ENCODE results near the gene STXBP1. TPM values are rescaled to one million over a fixed set of nuclear protein-coding genes. Genes with fewer than 3 reads are reported as not detected.

Gene STXBP1
- total and polyA plus RNA-seq, 9 of the 15 experiments (the other 6 are each of a cell fraction or from before 2014, with no cell fraction given): 4.6 to 35.1 (median 9.7) TPM

DNA sequence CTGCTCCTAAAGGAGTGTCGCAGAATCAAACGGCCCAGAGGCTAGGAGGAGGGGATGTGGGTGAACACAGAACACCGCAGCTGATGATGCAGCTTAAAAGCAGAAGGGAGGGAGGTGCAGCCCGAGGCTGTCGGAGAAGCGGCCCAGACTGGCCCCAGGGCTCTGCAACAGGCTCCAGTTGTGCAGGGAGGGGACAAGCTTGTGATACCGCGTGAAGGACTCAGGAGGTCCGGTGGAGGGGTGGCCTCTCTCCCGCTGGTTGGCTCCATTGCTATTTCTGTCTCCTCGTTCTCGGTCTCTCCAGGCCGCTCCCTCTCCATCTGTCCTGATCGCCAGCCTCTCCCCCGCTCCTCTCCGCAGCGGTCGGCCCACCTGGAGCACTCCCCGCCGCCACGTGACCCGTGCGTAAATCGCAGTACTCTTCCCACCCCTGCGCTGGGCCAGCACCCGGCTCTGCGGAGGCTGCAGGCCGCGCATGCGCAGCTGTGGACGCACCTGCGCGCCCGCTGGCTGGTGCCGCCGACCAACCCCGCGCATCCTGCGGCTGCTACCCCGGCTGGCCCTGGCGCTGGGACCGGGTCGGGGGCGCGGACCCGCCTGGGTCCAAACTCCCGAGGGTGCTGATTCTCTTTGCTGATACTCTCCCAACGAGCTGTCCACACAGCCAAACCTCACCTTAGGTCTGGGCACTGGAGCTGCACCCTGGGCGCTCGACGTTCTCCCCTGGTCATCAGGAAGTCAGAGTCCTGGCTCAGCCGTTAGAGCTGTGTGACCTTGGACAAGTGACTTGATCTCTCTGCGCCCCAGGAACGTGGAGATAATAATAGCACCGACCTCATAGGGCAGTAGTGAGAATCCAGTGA, 3.7 kb upstream of the STXBP1 start (continued):
- TF ChIP-seq RBM25 (IDR thresholded peaks at IDR 0.05; ENCODE audit: low read depth, low read length, severe bottlenecking) (peak; percentile 48), SP1 (CRISPR knock-in tag; IDR thresholded peaks at IDR 0.05) (no peak), NFYB (IDR thresholded peaks at IDR 0.05; ENCODE audit: extremely low read depth, insufficient read length) (no peak), NFATC3 (IDR thresholded peaks at IDR 0.05) (no peak), MTA3 (IDR thresholded peaks at IDR 0.05; ENCODE audit: borderline replicate concordance) (peak; percentile 50; the same call in 1 of the 2 replicates), ZNF354B (CRISPR knock-in tag; IDR thresholded peaks at IDR 0.05) (no peak), ZNF274 (IDR thresholded peaks at IDR 0.05; ENCODE audit: borderline replicate concordance, low read depth, low read length) (no peak), HDAC2 (IDR thresholded peaks at IDR 0.05) (no peak; the same call in 1 of the 2 replicates), CBFA2T3 (IDR thresholded peaks at IDR 0.05) (0 out of 2 replicates have a peak, but pooled peaks have one; percentile 4), ATF7 (IDR thresholded peaks at IDR 0.05) (peak; percentile 58)
- TF ChIP-seq, protein P1, sequence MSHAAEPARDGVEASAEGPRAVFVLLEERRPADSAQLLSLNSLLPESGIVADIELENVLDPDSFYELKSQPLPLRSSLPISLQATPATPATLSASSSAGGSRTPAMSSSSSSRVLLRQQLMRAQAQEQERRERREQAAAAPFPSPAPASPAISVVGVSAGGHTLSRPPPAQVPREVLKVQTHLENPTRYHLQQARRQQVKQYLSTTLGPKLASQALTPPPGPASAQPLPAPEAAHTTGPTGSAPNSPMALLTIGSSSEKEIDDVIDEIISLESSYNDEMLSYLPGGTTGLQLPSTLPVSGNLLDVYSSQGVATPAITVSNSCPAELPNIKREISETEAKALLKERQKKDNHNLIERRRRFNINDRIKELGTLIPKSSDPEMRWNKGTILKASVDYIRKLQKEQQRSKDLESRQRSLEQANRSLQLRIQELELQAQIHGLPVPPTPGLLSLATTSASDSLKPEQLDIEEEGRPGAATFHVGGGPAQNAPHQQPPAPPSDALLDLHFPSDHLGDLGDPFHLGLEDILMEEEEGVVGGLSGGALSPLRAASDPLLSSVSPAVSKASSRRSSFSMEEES (CRISPR knock-in tag; IDR thresholded peaks at IDR 0.05): peak; percentile 70
- TF ChIP-seq, protein P2, sequence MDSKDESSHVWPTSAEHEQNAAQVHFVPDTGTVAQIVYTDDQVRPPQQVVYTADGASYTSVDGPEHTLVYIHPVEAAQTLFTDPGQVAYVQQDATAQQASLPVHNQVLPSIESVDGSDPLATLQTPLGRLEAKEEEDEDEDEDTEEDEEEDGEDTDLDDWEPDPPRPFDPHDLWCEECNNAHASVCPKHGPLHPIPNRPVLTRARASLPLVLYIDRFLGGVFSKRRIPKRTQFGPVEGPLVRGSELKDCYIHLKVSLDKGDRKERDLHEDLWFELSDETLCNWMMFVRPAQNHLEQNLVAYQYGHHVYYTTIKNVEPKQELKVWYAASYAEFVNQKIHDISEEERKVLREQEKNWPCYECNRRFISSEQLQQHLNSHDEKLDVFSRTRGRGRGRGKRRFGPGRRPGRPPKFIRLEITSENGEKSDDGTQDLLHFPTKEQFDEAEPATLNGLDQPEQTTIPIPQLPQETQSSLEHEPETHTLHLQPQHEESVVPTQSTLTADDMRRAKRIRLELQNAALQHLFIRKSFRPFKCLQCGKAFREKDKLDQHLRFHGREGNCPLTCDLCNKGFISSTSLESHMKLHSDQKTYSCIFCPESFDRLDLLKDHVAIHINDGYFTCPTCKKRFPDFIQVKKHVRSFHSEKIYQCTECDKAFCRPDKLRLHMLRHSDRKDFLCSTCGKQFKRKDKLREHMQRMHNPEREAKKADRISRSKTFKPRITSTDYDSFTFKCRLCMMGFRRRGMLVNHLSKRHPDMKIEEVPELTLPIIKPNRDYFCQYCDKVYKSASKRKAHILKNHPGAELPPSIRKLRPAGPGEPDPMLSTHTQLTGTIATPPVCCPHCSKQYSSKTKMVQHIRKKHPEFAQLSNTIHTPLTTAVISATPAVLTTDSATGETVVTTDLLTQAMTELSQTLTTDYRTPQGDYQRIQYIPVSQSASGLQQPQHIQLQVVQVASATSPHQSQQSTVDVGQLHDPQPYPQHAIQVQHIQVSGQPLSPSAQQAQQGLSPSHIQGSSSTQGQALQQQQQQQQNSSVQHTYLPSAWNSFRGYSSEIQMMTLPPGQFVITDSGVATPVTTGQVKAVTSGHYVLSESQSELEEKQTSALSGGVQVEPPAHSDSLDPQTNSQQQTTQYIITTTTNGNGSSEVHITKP (IDR thresholded peaks at IDR 0.05; ENCODE audit: partially characterized antibody): peak; percentile 81
- TF ChIP-seq, protein P3, sequence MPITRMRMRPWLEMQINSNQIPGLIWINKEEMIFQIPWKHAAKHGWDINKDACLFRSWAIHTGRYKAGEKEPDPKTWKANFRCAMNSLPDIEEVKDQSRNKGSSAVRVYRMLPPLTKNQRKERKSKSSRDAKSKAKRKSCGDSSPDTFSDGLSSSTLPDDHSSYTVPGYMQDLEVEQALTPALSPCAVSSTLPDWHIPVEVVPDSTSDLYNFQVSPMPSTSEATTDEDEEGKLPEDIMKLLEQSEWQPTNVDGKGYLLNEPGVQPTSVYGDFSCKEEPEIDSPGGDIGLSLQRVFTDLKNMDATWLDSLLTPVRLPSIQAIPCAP (CRISPR knock-in tag; IDR thresholded peaks at IDR 0.05; ENCODE audit: borderline replicate concordance): no peak
- TF ChIP-seq, protein P4, sequence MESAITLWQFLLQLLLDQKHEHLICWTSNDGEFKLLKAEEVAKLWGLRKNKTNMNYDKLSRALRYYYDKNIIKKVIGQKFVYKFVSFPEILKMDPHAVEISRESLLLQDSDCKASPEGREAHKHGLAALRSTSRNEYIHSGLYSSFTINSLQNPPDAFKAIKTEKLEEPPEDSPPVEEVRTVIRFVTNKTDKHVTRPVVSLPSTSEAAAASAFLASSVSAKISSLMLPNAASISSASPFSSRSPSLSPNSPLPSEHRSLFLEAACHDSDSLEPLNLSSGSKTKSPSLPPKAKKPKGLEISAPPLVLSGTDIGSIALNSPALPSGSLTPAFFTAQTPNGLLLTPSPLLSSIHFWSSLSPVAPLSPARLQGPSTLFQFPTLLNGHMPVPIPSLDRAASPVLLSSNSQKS (CRISPR knock-in tag; IDR thresholded peaks at IDR 0.05): no peak
- TF ChIP-seq, protein P5, sequence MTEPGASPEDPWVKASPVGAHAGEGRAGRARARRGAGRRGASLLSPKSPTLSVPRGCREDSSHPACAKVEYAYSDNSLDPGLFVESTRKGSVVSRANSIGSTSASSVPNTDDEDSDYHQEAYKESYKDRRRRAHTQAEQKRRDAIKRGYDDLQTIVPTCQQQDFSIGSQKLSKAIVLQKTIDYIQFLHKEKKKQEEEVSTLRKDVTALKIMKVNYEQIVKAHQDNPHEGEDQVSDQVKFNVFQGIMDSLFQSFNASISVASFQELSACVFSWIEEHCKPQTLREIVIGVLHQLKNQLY (CRISPR knock-in tag; conservative IDR thresholded peaks at IDR 0.05): no peak

Measured in K562 (cell line).